OCI-LY7 (cell line): ENCODE results near the gene FGGY.

Experiments
- CTCF ChIP-seq: fragments of 200-600 bp; sonication (generic); conservative IDR thresholded peaks from 2 replicates; pipeline ENCODE4 v1.5.1; 2014; ENCODE audit warnings: mild to moderate bottlenecking, antibody characterized with exemption, low read length, moderate library complexity, mixed read lengths
- EZH2phosphoT487 ChIP-seq: fragments of 200-600 bp; sonication (generic); IDR thresholded peaks from 2 replicates; pipeline ENCODE4 v1.6.1; 2018; ENCODE audit warnings: low read depth, borderline replicate concordance, mild to moderate bottlenecking, mixed run types, antibody characterized with exemption, low read length, moderate library complexity, mixed read lengths

GRCh38 chr1:59682396-59683080 lies 385.6 kb downstream of the FGGY start:
- no peak for TF ChIP-seq CTCF
- no peak for TF ChIP-seq EZH2phosphoT487
